DLD1 (cell line): ENCODE measurements around the gene PTPMT1.
"Not testable (repeated sequence)": the region's sequence is repeated elsewhere in the genome, so short reads cannot be mapped to it uniquely, and the experiment has no call there.

ENCODE experiments used
- in situ Hi-C: cut with HindIII; loops from 2 replicates; pipeline ENCODE4 v1.10.0; 2017; ENCODE audit warnings: low sequenced_read_pairs

Gene PTPMT1, protein sequence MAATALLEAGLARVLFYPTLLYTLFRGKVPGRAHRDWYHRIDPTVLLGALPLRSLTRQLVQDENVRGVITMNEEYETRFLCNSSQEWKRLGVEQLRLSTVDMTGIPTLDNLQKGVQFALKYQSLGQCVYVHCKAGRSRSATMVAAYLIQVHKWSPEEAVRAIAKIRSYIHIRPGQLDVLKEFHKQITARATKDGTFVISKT

DNA sequence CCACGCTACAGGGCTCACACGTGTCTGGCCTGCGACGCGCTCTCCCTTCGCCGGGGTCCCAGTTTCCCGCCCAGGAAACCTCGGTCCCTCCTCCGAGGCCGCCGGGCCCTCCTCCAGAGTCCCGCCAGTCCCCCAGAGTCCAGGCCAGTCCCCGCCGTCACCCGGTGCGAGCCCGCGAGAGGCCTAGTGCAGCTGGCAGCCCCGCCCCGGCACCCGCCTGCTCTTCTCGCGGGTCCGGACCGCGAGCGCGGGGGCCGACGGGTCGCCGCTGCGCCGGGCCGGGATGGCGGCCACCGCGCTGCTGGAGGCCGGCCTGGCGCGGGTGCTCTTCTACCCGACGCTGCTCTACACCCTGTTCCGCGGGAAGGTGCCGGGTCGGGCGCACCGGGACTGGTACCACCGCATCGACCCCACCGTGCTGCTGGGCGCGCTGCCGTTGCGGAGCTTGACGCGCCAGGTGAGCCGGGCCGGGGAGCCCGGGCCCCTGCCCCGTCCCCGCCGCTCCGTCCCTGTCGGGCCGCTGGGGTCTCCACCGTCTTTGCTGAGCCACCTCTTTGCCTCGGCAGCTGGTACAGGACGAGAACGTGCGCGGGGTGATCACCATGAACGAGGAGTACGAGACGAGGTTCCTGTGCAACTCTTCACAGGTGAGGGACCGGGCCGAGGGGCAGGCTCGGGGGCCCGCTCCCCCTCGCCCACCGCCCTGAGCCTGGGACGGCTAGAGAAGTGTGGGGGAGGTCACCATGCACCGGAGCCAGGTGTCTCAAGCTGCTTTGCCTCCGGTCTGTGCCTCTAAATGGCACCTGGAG lies at the start of gene PTPMT1:
Gene PTPMT1, plus strand, starts transcription at position 260 of the 809 bp plus-strand sequence. Its CDS starts 24 bp downstream, at position 284.
- in situ Hi-C loops, result no loop called here

DNA sequence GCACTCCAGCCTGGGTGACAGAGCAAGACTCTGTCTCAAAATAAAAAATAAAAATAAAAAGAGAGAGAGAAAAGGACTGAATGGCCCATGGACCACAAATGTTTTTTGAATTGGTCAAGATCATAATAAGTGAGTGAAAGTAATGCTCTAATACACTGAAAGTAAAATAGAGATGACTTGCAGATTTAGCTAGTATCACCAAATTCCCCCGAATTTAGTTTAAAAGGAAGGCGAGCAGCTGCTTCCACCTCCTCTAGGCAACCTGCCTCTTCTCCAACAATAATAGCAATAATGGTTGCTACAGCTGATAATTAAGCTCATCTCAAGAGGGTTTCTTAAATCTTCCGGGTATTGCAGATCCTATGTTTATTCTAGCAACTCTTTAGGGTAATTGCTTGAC lies 49.2 kb upstream of the PTPMT1 start:
- in situ Hi-C loops, result no loop called here

DNA sequence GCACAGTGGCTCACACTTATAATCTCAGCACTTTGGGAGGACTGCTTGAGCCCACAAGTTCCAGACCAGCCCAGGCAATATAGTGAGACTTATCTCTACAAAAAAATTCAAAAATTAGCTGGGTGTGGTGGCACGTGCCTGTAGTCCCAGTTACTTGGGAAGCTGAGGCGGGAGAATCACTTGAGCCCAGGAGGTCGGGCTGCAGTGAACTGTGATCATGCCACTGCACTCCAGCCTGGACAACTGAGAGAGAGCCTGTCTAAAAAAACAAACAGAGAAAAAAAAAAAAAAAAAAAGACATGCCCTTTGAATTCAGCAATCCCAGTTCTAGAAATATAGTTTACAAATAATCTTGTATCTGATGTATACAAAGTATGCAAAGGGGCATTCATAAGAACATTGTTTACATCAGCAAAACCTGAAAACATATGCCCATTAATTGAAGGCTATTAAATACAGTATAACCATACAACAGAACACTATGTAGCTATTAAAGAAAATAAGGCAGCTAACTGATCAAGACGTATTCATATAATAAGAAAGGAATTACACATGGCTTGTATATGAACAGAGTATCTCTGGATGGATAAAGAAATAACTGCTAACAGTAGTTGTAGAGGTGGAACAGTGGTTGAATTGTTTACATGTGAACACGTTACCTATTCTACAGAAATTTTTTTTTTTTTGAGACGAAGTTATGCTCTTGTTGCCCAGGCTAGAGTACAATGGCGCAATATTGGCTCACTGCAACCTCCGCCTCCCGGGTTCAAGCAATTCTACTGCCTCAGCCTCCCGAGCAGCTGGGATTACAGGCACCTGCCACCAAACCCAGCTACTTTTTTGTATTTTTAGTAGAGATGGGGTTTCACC lies 48.2 kb upstream of the PTPMT1 start:
- in situ Hi-C loops, result no loop called here

DNA sequence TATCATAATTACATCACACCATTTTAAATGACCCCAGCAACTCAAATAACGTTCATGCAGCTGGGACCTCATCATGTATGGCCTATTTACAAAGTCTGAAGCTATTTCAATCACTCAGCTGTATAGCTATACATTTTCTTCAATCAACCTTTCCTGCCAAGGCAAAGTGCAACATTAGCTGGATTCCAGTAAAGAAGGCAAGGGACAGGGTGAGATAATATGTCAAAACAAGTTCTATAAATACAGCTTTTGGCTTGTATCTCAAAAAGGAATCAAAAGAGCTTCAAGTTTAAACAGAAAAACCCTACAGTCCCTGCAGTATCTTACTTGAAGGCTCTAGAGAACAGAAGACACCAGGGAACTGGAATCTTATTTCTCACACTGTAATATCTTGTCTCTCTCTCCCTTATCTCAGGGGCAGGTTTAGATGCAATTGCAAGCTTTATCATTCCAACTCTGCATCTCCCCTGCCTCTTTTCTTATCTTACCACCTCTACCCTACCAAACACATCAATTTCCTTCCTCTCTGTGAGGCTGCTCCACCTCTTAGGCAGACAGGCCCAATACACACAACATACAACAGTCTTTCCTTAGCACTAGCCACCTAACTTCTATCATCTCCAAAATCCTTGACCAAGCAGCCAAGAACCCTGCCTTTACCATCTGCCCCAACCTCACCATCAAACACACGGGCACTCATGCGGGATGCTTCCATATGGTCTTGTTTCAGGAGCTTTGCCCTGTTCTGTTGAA lies 47.0 kb upstream of the PTPMT1 start:
- in situ Hi-C loops, result no loop called here

DNA sequence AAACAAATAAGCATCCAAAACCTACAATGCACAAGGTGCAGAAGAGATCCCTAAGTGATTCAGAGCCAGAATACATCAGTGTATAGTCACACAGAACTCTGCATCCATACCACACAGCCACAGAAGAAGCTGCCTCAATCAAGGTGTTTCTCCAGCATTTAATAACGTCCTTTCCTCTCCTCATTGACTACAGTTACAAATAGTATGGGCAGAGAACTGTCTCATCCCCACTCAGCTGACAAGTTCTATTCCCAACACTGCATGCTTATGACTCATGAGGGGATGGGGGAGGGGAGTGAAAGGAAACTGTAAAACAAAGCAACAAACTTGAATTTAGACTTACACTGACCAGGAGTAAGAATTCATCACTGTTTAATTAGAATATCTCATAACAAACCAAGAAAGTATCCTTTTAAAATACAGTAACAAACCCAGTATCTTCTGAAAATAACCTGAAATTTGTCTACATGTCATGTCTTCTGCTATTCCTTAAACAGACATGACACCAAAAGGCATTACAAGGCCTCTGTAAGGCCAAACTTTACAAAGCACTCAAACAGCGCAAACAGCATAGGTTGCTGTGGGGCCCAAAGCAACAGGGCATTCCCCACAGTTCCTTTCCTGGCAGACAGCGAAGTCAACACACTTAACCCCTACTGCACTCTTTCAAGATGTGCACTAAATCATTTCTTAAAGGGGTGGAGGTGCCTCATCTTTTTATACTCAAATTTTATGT lies 41.7 kb upstream of the PTPMT1 start:
- in situ Hi-C loops, result no loop called here

DNA sequence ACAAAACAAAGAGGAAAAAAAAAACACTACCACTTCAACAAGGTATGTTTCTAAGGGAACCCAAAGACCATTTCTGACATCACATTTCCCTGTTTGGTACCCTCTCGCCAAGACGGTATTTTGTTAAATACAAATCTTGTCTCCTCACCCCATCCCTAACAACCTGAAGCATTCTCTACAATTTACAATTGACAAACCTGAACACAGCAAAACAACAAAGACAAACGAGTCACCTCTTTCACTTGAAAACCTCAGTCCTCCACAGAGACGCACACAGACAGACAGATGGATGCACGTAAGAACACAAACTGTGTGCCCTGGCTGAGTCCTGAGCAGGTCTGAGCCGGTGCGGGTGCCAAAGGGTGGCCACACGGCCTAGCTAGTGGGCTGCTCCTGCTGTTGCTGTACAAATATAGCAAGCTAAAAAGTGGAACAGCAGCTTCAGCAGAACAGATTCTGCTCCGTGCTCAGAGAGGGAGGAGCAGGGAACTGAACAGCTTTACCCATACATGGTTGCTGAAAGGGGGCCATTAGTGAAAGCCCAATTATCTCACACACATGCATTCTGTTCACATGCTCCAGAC lies 41.0 kb upstream of the PTPMT1 start:
- in situ Hi-C loops, result no loop called here

DNA sequence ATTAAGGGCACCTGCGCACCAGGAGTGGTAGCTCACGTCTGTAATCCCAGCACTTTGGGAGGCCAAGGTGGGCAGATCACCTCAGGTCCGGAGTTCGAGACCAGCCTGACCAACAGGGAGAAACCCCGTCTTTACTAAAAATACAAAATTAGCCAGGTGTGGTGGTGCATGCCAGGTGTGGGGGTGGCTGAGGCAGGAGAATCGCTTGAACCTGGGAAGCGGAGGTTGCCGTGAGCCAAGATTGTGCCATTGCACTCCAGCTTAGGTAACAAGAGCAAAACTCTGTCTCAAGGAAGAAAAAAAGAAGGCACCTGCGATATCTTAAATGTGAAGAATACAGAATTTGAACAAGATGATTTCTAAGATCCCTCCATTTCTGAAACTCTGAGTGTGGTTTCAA lies 39.4 kb upstream of the PTPMT1 start:
- in situ Hi-C loops, result not testable (repeated sequence)

DNA sequence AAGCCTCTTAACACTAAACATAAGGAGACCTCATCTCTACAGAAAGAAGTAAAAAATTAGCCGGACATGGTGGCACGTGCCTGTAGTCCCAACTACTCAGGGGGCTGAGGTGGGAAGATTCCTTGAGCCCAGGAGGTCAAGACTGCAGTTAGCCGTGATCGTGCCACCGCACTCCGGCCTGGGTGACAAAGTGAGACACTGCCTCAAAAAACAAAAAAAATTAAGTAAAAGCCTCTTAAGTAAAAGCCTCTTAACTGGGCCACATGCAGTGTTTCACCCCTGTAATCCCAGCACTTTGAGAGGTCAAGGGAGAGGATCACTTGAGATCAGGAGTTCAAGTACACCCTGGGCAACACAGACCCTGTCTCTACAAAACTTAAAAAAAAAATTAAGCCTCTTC lies 38.2 kb upstream of the PTPMT1 start:
- in situ Hi-C loops, result no loop called here

DNA sequence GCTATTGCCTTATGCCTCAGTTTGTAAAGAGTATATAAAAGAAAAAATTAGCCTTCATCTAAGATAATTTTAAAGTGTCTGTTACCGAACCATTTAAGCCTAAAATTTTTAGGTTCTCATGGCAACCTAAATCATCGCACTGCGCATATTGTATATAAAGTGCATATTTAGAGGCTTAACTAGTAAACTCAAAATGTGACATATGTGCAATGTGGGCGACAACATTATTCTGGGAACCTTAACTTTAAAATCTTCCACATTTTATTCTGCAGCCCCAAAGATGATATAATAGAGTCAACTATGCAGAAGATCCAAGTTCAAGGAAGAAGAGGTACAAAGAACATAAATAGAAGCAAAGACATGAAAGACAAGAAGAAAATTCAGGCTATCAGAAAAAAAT lies 35.4 kb upstream of the PTPMT1 start:
- in situ Hi-C loops, result no loop called here

DNA sequence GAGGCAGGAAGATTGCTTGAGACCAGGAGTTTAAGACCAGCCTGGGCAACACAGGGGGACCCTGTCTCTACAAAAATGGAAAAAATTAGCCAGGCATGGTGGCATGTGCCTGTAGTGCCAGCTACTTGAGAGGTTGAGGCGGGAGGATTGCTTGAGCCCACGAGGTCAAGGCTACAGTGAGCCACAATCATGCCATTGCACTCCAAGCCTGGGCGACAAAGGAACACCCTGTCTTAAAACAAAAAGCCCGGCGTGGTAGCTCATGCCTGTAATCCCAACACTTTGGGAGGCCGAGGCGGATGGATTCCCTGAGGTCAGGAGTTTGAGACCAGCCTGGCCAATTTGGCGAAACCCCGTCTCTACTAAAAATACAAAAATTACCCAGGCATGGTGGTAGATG lies 34.7 kb upstream of the PTPMT1 start:
- in situ Hi-C loops, result not testable (repeated sequence)

DNA sequence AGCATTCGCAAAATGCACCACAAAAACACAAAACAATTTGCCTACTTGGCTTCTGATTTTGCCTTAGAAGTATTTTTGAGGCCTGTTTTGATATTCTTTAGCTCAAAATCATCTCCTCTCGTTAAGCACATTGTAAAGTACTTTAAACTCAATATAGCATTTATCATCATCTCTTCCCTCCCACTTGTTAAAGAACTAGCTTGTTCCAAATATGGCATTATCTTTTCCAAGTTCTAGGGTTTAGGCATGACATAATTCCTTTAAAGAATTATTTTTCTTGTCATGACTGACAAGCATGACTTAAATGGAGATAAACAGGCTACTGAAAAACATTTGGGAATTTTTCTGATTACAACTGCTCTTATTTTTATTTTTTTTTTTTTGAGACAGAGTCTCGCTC lies 33.7 kb upstream of the PTPMT1 start:
- in situ Hi-C loops, result no loop called here

DNA sequence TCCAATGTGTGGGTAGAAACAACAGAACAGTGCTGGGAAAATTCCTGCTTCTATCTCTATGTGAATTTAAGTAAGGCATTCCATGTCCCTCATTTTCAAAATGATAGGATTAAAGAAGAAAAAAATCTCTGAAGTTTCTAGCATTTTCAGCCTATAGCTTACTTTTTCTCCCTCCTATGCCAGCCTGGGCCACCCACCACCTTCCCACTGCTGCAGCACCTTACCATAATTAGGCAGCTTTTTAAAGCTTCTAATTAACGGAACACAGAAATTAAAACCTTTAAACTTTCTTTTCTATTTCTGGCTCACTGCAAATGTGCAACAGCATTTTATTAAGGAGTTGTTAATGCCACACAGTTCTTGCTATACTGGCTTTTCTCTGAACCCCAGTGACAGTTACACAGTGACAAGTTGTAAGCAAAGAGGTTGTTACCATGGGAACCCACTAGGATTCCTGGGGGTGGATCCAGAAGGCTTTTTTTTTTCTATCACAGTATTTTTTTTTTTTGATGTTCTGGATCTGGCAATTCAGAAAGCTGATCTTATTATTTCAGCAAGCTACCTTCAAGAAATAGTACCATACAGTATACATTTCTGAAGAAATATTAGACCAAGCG lies 32.7 kb upstream of the PTPMT1 start:
- in situ Hi-C loops, result no loop called here

DNA sequence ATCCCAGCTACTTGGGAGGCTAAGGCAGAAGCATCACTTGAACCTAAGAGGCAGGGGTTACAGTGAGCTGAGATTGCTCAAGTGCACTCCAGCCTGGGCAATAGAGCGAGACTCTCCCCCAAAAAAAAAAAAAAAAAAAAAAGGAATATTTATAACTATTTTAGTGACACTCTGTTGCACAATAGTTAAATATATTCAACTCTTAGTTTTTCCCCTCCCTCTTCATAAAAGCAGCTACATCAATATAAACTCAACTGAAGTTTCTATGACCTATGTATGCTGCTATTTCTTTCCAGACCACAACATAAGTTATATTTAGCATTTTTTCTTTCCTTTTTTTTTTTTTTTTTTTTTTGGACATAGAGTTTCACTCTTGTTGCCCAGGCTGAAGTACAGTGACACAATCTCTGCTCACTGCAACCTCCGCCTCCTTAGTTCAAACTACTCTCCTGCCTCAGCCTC lies 31.7 kb upstream of the PTPMT1 start:
- in situ Hi-C loops, result no loop called here

DNA sequence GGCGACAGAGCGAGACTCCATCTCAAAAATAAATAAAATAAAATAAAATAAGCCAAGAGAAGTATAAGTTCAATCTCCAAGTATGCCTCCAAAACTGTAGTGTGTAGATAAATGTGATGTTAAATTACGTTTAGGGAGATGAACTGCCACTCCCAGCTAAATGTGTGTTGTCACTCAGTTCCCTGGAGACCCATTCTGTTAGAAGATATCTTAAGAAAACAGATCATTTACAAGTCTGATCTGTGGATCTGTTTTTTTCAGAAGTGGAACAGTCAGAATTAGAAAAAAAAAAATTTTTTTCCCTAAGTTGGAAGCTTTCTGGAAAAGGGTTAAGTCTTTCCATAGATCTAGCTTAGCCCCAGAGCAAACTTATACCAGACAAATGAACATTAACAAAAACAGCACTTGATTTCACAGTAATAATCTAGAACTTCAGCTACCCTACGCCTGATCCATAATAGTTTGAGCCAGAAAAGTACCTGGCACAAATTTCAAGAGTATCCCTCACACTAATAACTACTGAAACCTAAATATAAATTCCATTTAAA lies 30.6 kb upstream of the PTPMT1 start:
- in situ Hi-C loops, result no loop called here

DNA sequence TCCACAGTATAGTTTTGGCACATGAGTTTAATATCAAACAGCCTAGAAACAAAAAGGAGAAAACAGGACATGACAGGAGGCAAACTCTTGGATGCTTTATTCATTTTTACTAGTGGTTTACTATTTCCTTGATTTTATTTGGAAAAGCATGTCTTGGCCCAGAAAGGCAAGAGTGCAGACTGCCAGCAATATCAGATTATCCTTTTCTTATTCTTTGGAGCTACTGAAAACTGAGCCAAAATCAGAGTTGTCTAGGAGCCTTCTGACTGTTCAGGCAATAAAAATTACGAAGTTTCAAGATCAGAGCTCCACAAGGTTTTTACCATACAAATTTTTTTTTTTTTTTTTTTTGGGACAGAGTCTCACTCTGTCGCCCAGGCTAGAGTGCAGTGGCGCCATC lies 28.5 kb upstream of the PTPMT1 start:
- in situ Hi-C loops, result no loop called here

DNA sequence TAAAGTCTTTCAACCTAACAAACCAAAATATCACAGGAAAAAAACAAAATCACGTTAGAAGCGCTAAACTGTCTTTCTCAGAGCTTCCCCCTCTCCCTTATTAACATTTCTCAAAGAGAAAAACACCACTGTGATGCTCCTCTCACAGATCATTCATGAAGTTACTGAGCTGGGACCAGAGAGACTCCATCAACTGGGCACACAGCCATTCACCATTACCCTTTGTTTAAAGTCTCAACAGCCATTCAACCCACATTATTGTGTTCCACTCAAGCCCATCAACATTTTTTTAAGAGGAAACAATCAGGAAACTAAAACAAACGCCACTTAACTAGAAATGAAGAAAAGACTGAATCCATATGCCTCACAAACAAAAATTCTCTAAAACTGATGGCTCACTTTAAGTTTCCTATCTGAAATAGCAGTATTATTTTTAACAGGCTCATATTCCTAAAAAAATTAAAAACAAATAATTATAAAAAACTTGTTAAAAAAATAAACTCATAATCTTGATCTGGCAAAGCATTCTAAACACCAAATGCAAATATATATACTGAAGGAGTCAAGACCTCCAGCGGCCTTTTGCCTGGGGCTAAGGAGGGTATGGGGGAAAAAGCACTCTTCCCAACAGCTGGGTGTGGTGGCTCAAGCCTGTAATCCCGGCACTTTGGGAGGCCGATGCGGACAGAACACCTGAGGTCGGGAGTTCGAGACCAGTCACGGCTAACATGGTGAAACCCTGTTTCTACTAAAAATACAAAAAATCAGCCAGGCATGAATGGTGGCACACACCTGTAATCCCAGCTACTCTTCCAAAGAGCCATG lies 26.4 kb upstream of the PTPMT1 start:
- in situ Hi-C loops, result no loop called here

DNA sequence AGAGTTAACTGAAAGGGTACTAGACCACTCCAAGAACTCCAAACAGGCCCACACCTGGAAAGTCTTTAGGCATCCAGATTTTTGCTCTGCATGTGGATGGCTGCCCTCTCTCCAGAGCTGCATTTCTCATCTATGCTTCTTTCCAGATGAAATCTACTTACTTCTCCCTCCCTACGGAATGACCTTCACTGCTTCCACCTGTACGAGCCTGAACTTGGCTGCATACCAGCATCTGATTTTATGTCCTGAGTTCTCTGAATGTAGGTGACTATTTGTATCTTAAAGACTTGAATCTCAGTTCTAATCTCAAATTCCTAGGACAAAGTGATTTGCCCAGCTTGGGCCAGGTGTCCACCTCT lies 25.7 kb upstream of the PTPMT1 start:
- in situ Hi-C loops, result no loop called here

DNA sequence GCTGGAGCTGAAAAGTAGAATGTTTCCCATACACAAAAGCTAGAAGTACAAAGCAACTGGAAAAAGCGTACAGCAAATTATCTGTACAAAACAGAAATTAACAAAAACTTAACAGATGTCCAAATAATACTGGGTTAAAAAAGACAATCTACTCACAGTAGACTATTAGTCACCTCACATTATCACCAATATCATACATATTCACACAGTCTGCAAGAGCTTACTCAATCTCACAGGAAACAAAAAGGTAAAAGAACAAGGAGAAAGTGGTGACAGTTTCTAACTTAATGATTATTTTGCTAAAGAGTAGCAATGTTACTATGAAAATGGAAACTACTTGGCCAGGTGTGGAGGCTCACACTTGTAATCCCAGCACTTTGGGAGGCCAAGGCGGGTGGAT lies 24.3 kb upstream of the PTPMT1 start:
- in situ Hi-C loops, result no loop called here
